Loucy (cell line): ENCODE measurements around the gene UBA52.

Experiments used
- H2AFZ ChIP-seq: fragments of 200-600 bp; sonication (generic); 2 replicates; pipeline ENCODE4 v1.6.0; 2016; ENCODE audit warnings: antibody characterized with exemption, mild to moderate bottlenecking, low read length, moderate library complexity
- H3F3A ChIP-seq: fragments of 200-600 bp; 2 replicates; pipeline ENCODE4 v1.6.0; 2016; ENCODE audit warnings: antibody characterized with exemption, low read depth, mild to moderate bottlenecking
- H3K27me3 ChIP-seq: fragments of 200-600 bp; sonication (generic); 2 replicates; pipeline ENCODE4 v1.6.1; 2014; ENCODE audit warnings: low read length, mild to moderate bottlenecking; ENCODE audit not compliant: insufficient read depth, poor library complexity, severe bottlenecking
- H3K36me3 ChIP-seq: fragments of 200-600 bp; sonication (generic); 2 replicates; pipeline ENCODE4 v1.6.1; 2016; ENCODE audit warnings: low read length; ENCODE audit not compliant: insufficient read depth
- H3K4me1 ChIP-seq: fragments of 200-600 bp; sonication (generic); 2 replicates; pipeline ENCODE4 v1.5.1; 2014; ENCODE audit warnings: low read length, mild to moderate bottlenecking; ENCODE audit not compliant: insufficient read depth, poor library complexity, severe bottlenecking
- H3K4me2 ChIP-seq: fragments of 200-600 bp; sonication (generic); 2 replicates; pipeline ENCODE4 v1.6.0; 2014; ENCODE audit warnings: antibody characterized with exemption, low read length, low read depth, mild to moderate bottlenecking; ENCODE audit not compliant: poor library complexity, severe bottlenecking
- H3K4me3 ChIP-seq: fragments of 200-600 bp; sonication (generic); 2 replicates; pipeline ENCODE4 v1.5.1; 2014; ENCODE audit warnings: low read length, mild to moderate bottlenecking, mixed read lengths; ENCODE audit not compliant: poor library complexity, severe bottlenecking
- H3K79me2 ChIP-seq: fragments of 200-600 bp; sonication (generic); 2 replicates; pipeline ENCODE4 v1.6.1; 2014; ENCODE audit warnings: low read length; ENCODE audit not compliant: insufficient read depth
- H3K9ac ChIP-seq: fragments of 200-600 bp; sonication (generic); 2 replicates; pipeline ENCODE4 v1.6.0; 2014; ENCODE audit warnings: mild to moderate bottlenecking, low read depth, low read length, moderate library complexity; ENCODE audit not compliant: poor library complexity, severe bottlenecking
- H3K9me2 ChIP-seq: fragments of 200-600 bp; sonication (generic); replicated peaks from 2 replicates; pipeline ENCODE4 v1.6.1; 2016; ENCODE audit warnings: low read depth, low read length, mixed read lengths
- H3K9me3 ChIP-seq: fragments of 200-600 bp; sonication (generic); 2 replicates; pipeline ENCODE4 v1.6.1; 2014; ENCODE audit warnings: mild to moderate bottlenecking, antibody characterized with exemption, low read length, low read depth; ENCODE audit not compliant: insufficient read depth
- H4K20me1 ChIP-seq: fragments of 200-600 bp; sonication (generic); 2 replicates; pipeline ENCODE4 v1.6.0; 2014; ENCODE audit warnings: antibody characterized with exemption, low read length, mild to moderate bottlenecking; ENCODE audit not compliant: insufficient read depth, poor library complexity, severe bottlenecking
- EZH2phosphoT487 ChIP-seq: fragments of 200-600 bp; IDR thresholded peaks from 2 replicates; pipeline ENCODE4 v1.6.1; 2018; ENCODE audit warnings: antibody characterized with exemption, mild to moderate bottlenecking, moderate library complexity, borderline replicate concordance
- TF ChIP-seq, protein P1 (sequence below): fragments of 200-600 bp; sonication (generic); conservative IDR thresholded peaks from 2 replicates; pipeline ENCODE4 v1.5.1; 2014; ENCODE audit warnings: mild to moderate bottlenecking, antibody characterized with exemption, low read length

The UBA52 gene

DNA sequence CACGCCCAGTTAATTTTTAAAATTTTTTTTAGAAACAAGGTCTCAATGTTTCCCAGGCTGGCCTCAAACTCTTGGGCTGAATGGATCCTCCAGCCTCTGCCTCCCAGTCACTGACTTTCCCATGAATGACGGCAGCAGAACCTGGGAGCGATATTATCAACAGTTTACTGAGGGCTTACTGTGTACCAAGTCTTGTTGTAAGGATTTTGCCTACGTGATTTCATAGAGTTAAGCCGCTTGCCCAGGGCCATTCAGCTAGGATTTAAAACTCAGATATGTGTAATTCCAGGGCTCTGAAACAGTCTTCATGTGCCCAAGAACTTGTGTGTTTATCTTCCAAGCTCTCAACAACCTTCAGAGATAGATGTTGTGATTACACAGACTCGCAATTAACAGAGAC is 20.0 kb upstream of the UBA52 start:
- Histone ChIP-seq H2AFZ (no peak overlapping the region), H3K4me3 (no peak overlapping the region), H3K27me3 (no peaks in the 10 kb centered on the region), H3F3A (no peaks in the 10 kb centered on the region; the same call in 1 of the 2 replicates), H3K9me3 (no peaks in the 10 kb centered on the region), H3K4me1 (no peaks in the 10 kb centered on the region), H3K9me2 (no peaks in the 10 kb centered on the region), H3K4me2 (no peak overlapping the region), H3K36me3 (no peaks in the 10 kb centered on the region), H3K9ac (no peak overlapping the region), H4K20me1 (no peaks in the 10 kb centered on the region), H3K79me2 (no peaks in the 10 kb centered on the region)
- TF ChIP-seq, protein P1, sequence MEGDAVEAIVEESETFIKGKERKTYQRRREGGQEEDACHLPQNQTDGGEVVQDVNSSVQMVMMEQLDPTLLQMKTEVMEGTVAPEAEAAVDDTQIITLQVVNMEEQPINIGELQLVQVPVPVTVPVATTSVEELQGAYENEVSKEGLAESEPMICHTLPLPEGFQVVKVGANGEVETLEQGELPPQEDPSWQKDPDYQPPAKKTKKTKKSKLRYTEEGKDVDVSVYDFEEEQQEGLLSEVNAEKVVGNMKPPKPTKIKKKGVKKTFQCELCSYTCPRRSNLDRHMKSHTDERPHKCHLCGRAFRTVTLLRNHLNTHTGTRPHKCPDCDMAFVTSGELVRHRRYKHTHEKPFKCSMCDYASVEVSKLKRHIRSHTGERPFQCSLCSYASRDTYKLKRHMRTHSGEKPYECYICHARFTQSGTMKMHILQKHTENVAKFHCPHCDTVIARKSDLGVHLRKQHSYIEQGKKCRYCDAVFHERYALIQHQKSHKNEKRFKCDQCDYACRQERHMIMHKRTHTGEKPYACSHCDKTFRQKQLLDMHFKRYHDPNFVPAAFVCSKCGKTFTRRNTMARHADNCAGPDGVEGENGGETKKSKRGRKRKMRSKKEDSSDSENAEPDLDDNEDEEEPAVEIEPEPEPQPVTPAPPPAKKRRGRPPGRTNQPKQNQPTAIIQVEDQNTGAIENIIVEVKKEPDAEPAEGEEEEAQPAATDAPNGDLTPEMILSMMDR: no peak
- TF ChIP-seq EZH2phosphoT487: no peak

DNA sequence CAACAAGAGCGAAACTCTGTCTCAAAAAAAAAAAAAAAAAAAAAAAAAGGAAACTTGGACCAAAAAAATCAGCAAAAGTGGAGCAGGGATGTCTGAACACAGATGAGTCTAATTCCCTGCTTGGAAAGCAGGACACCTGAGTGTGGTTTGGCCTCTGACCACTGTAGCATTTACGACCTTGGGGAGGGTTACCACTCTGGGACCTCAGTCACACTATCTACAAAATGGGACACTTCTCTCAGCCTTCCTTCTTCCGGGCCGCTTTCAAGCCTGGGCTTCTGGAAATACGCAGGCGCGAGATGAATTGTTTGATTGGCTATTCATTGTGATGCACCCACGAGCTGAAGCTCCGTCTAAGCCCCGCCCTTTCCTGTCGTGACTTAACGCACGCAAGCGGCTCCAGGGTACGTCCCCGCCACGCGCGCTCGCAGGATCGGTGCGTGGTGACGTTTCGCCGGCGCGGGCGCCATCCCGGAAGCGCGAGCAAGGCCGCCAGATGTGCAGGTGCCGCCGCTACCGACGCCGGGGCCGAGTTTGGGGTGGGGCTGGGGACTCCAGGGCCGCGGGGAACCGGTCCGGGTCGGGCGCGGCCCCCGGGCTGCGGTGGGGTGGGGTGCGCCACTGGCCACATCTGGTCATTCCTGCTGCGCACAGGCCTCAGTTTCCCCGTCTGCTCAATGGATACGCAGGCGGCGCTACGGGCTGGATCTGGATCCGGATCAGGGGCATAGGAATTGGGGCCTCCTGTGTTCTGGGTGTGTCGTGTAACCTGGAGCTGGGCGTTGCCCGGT is 14.1 kb upstream of the UBA52 start, which contains the start of gene KXD1:
Gene KXD1, plus strand, starts transcription at position 460 of the 791 bp plus-strand sequence. CDS start 4,187 bp downstream, outside the sequence.
- peak within 1 kb of the TSS; percentile 85 for H2AFZ ChIP-seq
- H3F3A ChIP-seq: peaks cover 4% of the 10 kb centered on the region; the same call in 1 of the 2 replicates
- peak within 1 kb of the TSS; percentile 99 for H3K4me3 ChIP-seq

DNA sequence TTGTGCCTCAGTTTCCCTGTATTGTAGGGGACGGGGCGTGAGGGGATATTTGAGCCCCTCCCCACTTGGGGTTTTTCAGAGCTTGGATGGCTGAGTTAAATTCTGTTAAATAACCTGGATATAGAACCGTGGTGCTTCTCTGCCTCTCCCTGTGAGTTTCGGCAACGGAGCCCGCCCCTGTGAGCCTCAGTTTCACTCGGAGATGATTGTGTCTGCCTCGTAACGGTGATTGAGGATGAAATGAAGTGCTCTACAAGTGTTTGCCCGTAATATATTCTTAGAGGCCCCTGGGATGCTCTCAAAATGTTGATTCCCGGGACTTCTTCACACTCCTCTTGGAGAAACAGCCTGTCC is 13.5 kb upstream of the UBA52 start:
- H3K4me3 ChIP-seq: peak overlapping the region; percentile 99
- H2AFZ ChIP-seq: peak overlapping the region; percentile 85
- no peaks in the 10 kb centered on the region for H3K27me3 ChIP-seq
- no peaks in the 10 kb centered on the region for H3K9me3 ChIP-seq
- peaks cover 4% of the 10 kb centered on the region; the same call in 1 of the 2 replicates for H3F3A ChIP-seq
- H3K36me3 ChIP-seq: peaks cover 7% of the 10 kb centered on the region; the same call in 1 of the 2 replicates
- H3K79me2 ChIP-seq: peaks cover 33% of the 10 kb centered on the region
- peak overlapping the region; percentile 99 for H3K4me2 ChIP-seq
- H4K20me1 ChIP-seq: peaks cover 9% of the 10 kb centered on the region
- no peak for TF ChIP-seq EZH2phosphoT487
- TF ChIP-seq, protein P1: no peak
- peaks cover 17% of the 10 kb centered on the region for H3K4me1 ChIP-seq
- peak overlapping the region; percentile 100 for H3K9ac ChIP-seq
- no peaks in the 10 kb centered on the region for H3K9me2 ChIP-seq

More for the DNA sequence above, 14.1 kb upstream of the UBA52 start, which contains the start of gene KXD1:
- no peak for TF ChIP-seq EZH2phosphoT487
- TF ChIP-seq, protein P1: no peak
- H4K20me1 ChIP-seq: peaks cover 9% of the 10 kb centered on the region
- H3K79me2 ChIP-seq: peaks cover 33% of the 10 kb centered on the region
- peak within 1 kb of the TSS; percentile 100 for H3K9ac ChIP-seq
- no peaks in the 10 kb centered on the region for H3K9me3 ChIP-seq
- no peaks in the 10 kb centered on the region for H3K9me2 ChIP-seq
- peak within 1 kb of the TSS; percentile 99 for H3K4me2 ChIP-seq
- H3K27me3 ChIP-seq: no peaks in the 10 kb centered on the region
- peaks cover 1% of the 10 kb centered on the region; the same call in 1 of the 2 replicates for H3K36me3 ChIP-seq
- peaks cover 17% of the 10 kb centered on the region for H3K4me1 ChIP-seq
